DND-41 (cell line): ENCODE results near the gene SEC24D.

Experiments used
- CTCF ChIP-seq: IDR thresholded peaks from 2 replicates; pipeline ENCODE4 v1.5.1; 2012; ENCODE audit warnings: borderline replicate concordance, low read length, moderate library complexity, mild to moderate bottlenecking; ENCODE audit not compliant: poor library complexity, severe bottlenecking; ENCODE audit errors: extremely low read depth
- EZH2 ChIP-seq: IDR thresholded peaks from 3 replicates; pipeline ENCODE4 v1.6.1; 2012; ENCODE audit warnings: borderline replicate concordance, low read depth, mild to moderate bottlenecking, moderate library complexity, low read length, inconsistent platforms; ENCODE audit not compliant: severe bottlenecking

GRCh38 chr4:118756429-118756828 lies 79.5 kb downstream of the SEC24D start:
- TF ChIP-seq CTCF, result no peak
- TF ChIP-seq EZH2, result no peak
